ENCODE measurements around the gene KIFC3. TPM values are rescaled to one million over a fixed set of nuclear protein-coding genes. Genes with fewer than 3 reads are reported as not detected.
A peak's percentile ranks its signal among the peaks of the same experiment; 100 is the strongest.

KIFC3 gene
- total and polyA plus RNA-seq, 2 of the 13 experiments (the other 11 are each of a cell fraction or from before 2014, with no cell fraction given): 42.1 to 45.3 TPM

DNA sequence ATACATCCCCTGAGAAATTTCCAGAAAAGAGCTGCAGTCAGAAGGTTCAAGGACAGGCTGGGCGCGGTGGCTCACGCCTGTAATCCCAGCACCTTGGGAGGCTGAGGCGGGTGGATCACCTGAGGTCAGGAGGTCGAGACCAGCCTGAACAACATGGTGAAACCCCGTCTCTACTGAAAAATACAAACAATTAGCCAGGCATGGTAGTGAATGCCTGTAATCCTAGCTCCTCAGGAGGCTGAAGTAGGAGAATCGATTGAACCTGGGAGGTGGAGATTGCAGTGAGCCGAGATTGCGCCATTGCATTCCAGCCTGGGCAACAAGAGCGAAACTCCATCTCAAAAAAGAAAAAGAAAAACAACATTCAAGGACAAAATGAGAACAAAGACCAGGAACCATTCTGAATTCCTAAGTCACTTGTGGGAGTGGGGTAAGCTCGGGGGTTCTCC, 19.7 kb downstream of the KIFC3 start (continued):
- TF ChIP-seq SALL1 (CRISPR knock-in tag; IDR thresholded peaks at IDR 0.05) (peak; percentile 93), GFI1 (CRISPR knock-in tag; IDR thresholded peaks at IDR 0.05; ENCODE audit: borderline replicate concordance) (peak; percentile 95), THAP11 (CRISPR knock-in tag; IDR thresholded peaks at IDR 0.05) (peak; percentile 77), KAT8 (CRISPR knock-in tag; IDR thresholded peaks at IDR 0.05) (peak; percentile 84), YEATS4 (CRISPR knock-in tag; IDR thresholded peaks at IDR 0.05; ENCODE audit: borderline replicate concordance) (peak; percentile 68; the same call in 1 of the 2 replicates), SIX4 (CRISPR knock-in tag; IDR thresholded peaks at IDR 0.05) (peak; percentile 74), ZNF816 (CRISPR knock-in tag; IDR thresholded peaks at IDR 0.05; ENCODE audit: borderline replicate concordance) (0 out of 2 replicates have a peak, but pooled peaks have one; percentile 66), YEATS2 (CRISPR knock-in tag; IDR thresholded peaks at IDR 0.05; ENCODE audit: borderline replicate concordance) (0 out of 2 replicates have a peak, but pooled peaks have one; percentile 42), HIVEP1 (CRISPR knock-in tag; IDR thresholded peaks at IDR 0.05) (peak; percentile 68; the same call in 1 of the 2 replicates), HOXA5 (CRISPR knock-in tag; IDR thresholded peaks at IDR 0.05) (peak; percentile 84)
- TF ChIP-seq, protein P1, sequence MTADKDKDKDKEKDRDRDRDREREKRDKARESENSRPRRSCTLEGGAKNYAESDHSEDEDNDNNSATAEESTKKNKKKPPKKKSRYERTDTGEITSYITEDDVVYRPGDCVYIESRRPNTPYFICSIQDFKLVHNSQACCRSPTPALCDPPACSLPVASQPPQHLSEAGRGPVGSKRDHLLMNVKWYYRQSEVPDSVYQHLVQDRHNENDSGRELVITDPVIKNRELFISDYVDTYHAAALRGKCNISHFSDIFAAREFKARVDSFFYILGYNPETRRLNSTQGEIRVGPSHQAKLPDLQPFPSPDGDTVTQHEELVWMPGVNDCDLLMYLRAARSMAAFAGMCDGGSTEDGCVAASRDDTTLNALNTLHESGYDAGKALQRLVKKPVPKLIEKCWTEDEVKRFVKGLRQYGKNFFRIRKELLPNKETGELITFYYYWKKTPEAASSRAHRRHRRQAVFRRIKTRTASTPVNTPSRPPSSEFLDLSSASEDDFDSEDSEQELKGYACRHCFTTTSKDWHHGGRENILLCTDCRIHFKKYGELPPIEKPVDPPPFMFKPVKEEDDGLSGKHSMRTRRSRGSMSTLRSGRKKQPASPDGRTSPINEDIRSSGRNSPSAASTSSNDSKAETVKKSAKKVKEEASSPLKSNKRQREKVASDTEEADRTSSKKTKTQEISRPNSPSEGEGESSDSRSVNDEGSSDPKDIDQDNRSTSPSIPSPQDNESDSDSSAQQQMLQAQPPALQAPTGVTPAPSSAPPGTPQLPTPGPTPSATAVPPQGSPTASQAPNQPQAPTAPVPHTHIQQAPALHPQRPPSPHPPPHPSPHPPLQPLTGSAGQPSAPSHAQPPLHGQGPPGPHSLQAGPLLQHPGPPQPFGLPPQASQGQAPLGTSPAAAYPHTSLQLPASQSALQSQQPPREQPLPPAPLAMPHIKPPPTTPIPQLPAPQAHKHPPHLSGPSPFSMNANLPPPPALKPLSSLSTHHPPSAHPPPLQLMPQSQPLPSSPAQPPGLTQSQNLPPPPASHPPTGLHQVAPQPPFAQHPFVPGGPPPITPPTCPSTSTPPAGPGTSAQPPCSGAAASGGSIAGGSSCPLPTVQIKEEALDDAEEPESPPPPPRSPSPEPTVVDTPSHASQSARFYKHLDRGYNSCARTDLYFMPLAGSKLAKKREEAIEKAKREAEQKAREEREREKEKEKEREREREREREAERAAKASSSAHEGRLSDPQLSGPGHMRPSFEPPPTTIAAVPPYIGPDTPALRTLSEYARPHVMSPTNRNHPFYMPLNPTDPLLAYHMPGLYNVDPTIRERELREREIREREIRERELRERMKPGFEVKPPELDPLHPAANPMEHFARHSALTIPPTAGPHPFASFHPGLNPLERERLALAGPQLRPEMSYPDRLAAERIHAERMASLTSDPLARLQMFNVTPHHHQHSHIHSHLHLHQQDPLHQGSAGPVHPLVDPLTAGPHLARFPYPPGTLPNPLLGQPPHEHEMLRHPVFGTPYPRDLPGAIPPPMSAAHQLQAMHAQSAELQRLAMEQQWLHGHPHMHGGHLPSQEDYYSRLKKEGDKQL (CRISPR knock-in tag; IDR thresholded peaks at IDR 0.05; ENCODE audit: low read depth): peak; percentile 67
- TF ChIP-seq, protein P2, sequence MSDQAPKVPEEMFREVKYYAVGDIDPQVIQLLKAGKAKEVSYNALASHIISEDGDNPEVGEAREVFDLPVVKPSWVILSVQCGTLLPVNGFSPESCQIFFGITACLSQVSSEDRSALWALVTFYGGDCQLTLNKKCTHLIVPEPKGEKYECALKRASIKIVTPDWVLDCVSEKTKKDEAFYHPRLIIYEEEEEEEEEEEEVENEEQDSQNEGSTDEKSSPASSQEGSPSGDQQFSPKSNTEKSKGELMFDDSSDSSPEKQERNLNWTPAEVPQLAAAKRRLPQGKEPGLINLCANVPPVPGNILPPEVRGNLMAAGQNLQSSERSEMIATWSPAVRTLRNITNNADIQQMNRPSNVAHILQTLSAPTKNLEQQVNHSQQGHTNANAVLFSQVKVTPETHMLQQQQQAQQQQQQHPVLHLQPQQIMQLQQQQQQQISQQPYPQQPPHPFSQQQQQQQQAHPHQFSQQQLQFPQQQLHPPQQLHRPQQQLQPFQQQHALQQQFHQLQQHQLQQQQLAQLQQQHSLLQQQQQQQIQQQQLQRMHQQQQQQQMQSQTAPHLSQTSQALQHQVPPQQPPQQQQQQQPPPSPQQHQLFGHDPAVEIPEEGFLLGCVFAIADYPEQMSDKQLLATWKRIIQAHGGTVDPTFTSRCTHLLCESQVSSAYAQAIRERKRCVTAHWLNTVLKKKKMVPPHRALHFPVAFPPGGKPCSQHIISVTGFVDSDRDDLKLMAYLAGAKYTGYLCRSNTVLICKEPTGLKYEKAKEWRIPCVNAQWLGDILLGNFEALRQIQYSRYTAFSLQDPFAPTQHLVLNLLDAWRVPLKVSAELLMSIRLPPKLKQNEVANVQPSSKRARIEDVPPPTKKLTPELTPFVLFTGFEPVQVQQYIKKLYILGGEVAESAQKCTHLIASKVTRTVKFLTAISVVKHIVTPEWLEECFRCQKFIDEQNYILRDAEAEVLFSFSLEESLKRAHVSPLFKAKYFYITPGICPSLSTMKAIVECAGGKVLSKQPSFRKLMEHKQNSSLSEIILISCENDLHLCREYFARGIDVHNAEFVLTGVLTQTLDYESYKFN (CRISPR knock-in tag; conservative IDR thresholded peaks at IDR 0.05): peak; percentile 94
- TF ChIP-seq, protein P3, sequence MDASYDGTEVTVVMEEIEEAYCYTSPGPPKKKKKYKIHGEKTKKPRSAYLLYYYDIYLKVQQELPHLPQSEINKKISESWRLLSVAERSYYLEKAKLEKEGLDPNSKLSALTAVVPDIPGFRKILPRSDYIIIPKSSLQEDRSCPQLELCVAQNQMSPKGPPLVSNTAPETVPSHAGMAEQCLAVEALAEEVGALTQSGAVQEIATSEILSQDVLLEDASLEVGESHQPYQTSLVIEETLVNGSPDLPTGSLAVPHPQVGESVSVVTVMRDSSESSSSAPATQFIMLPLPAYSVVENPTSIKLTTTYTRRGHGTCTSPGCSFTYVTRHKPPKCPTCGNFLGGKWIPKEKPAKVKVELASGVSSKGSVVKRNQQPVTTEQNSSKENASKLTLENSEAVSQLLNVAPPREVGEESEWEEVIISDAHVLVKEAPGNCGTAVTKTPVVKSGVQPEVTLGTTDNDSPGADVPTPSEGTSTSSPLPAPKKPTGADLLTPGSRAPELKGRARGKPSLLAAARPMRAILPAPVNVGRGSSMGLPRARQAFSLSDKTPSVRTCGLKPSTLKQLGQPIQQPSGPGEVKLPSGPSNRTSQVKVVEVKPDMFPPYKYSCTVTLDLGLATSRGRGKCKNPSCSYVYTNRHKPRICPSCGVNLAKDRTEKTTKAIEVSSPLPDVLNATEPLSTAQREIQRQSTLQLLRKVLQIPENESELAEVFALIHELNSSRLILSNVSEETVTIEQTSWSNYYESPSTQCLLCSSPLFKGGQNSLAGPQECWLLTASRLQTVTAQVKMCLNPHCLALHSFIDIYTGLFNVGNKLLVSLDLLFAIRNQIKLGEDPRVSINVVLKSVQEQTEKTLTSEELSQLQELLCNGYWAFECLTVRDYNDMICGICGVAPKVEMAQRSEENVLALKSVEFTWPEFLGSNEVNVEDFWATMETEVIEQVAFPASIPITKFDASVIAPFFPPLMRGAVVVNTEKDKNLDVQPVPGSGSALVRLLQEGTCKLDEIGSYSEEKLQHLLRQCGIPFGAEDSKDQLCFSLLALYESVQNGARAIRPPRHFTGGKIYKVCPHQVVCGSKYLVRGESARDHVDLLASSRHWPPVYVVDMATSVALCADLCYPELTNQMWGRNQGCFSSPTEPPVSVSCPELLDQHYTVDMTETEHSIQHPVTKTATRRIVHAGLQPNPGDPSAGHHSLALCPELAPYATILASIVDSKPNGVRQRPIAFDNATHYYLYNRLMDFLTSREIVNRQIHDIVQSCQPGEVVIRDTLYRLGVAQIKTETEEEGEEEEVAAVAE (CRISPR knock-in tag; IDR thresholded peaks at IDR 0.05; ENCODE audit: borderline replicate concordance): peak; percentile 73; the same call in 1 of the 2 replicates

All from HepG2 (cell line).